HepG2 (cell line): ENCODE data around the gene MAP1LC3B. TPM values are rescaled to one million over a fixed set of nuclear protein-coding genes. Genes with fewer than 3 reads are reported as not detected.
A peak's percentile ranks its signal among the peaks of the same experiment; 100 is the strongest.
"Not testable (repeated sequence)": the region's sequence is repeated elsewhere in the genome, so short reads cannot be mapped to it uniquely, and the experiment has no call there.

Experiments used
- ELF1 ChIP-seq: sonication (generic); formaldehyde crosslinking; IDR thresholded peaks from 2 replicates; pipeline ENCODE4 v1.4.0; 2020; ENCODE audit warnings: missing genetic modification reagents
- IRF2 ChIP-seq: IDR thresholded peaks from 2 replicates; pipeline ENCODE4 v1.6.1; 2018; ENCODE audit warnings: missing genetic modification reagents, missing compliant biosample characterization
- LCORL ChIP-seq, 2 experiments: fragments of 450-650 bp in 1 of 2; sonication (generic) in 1 of 2; formaldehyde crosslinking in 1 of 2; IDR thresholded peaks; 2 replicates each; pipeline versions ENCODE4 v1.5.0 to v1.6.1; 2017 to 2020; ENCODE audit warnings: antibody characterized with exemption in 1 of 2, missing genetic modification reagents in 1 of 2
- NFIC ChIP-seq: IDR thresholded peaks from 2 replicates; pipeline ENCODE4 v1.6.1; 2012; ENCODE audit warnings: mild to moderate bottlenecking, low read length, inconsistent platforms
- NR2F2 ChIP-seq: IDR thresholded peaks from 2 replicates; pipeline ENCODE4 v1.6.1; 2012; ENCODE audit warnings: low read depth, inconsistent platforms, borderline replicate concordance
- RXRB ChIP-seq: IDR thresholded peaks from 2 replicates; pipeline ENCODE4 v1.6.1; 2016; ENCODE audit warnings: borderline replicate concordance, missing genetic modification reagents, missing compliant biosample characterization
- STAG1 ChIP-seq: sonication (generic); formaldehyde crosslinking; IDR thresholded peaks from 2 replicates; pipeline ENCODE4 v1.4.0; 2020; ENCODE audit warnings: missing genetic modification reagents
- TAF1 ChIP-seq: sonication (generic); formaldehyde crosslinking; IDR thresholded peaks from 2 replicates; pipeline ENCODE4 v1.4.0; 2020; ENCODE audit warnings: missing genetic modification reagents
- ZNF329 ChIP-seq: sonication (generic); formaldehyde crosslinking; IDR thresholded peaks from 2 replicates; pipeline ENCODE4 v1.9.0; 2021; ENCODE audit warnings: low read depth, mild to moderate bottlenecking, missing genetic modification reagents
- ZNF335 ChIP-seq: sonication (generic); formaldehyde crosslinking; IDR thresholded peaks from 2 replicates; pipeline ENCODE4 v1.4.0; 2020; ENCODE audit warnings: missing genetic modification reagents
- polyA plus RNA-seq, 8 experiments: library from polyadenylated mRNA; depleted of rRNA in 3 of 8; stranded (reverse) in 7 of 8; unstranded in 1 of 8; fragments of >200 nt; fragmentation: Illumina TruSeq in 4 of 8; extraction: Trizol in 4 of 8; gene quantifications; 2 replicates each; pipeline versions ENCODE4 v1.2.1 to v1.2.3, GENCODE V29; 2011 to 2016; ENCODE audit warnings: low read depth in 4 of 8, missing spikeins in 1 of 8, mixed read lengths in 1 of 8; ENCODE audit not compliant: insufficient read depth in 1 of 8
- total RNA-seq, 5 experiments: library from RNA; depleted of rRNA; stranded (reverse); fragments of >200 nt; fragmentation: Illumina TruSeq; extraction: Trizol; gene quantifications; 2 replicates each; pipeline ENCODE4 v1.2.3, GENCODE V29; 2016; ENCODE audit warnings: low read depth in 1 of 5
- TF ChIP-seq, protein P1 (sequence below): sonication (generic); formaldehyde crosslinking; IDR thresholded peaks from 2 replicates; pipeline ENCODE4 v1.4.0; 2020; ENCODE audit warnings: missing genetic modification reagents, borderline replicate concordance

Gene MAP1LC3B
- total and polyA plus RNA-seq, 2 of the 13 experiments (the other 11 are each of a cell fraction or from before 2014, with no cell fraction given), result 15.7 to 37.4 TPM

GRCh38 chr16:87379312-87379752 is 12.8 kb upstream of the MAP1LC3B start (continued):
- TF ChIP-seq, protein P1, sequence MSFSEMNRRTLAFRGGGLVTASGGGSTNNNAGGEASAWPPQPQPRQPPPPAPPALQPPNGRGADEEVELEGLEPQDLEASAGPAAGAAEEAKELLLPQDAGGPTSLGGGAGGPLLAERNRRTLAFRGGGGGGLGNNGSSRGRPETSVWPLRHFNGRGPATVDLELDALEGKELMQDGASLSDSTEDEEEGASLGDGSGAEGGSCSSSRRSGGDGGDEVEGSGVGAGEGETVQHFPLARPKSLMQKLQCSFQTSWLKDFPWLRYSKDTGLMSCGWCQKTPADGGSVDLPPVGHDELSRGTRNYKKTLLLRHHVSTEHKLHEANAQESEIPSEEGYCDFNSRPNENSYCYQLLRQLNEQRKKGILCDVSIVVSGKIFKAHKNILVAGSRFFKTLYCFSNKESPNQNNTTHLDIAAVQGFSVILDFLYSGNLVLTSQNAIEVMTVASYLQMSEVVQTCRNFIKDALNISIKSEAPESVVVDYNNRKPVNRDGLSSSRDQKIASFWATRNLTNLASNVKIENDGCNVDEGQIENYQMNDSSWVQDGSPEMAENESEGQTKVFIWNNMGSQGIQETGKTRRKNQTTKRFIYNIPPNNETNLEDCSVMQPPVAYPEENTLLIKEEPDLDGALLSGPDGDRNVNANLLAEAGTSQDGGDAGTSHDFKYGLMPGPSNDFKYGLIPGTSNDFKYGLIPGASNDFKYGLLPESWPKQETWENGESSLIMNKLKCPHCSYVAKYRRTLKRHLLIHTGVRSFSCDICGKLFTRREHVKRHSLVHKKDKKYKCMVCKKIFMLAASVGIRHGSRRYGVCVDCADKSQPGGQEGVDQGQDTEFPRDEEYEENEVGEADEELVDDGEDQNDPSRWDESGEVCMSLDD, result peak; percentile 52; the same call in 1 of the 2 replicates
- TF ChIP-seq ZNF329 (CRISPR knock-in tag) (0 out of 2 replicates have a peak, but pooled peaks have one; percentile 32), LCORL (CRISPR knock-in tag; IDR thresholded peaks at IDR 0.05) (0 out of 2 replicates have a peak, but pooled peaks have one; percentile 60), NR2F2 (peak; percentile 61; the same call in 1 of the 2 replicates), ZNF335 (CRISPR knock-in tag) (0 out of 2 replicates have a peak, but pooled peaks have one; percentile 50), NFIC (0 out of 2 replicates have a peak, but pooled peaks have one; percentile 23), ELF1 (peak; percentile 58), STAG1 (CRISPR knock-in tag) (peak; percentile 12; the same call in 1 of the 2 replicates), IRF2 (CRISPR knock-in tag) (peak; percentile 68; the same call in 1 of the 2 replicates), RXRB (peak; percentile 73), TAF1 (CRISPR knock-in tag) (peak; percentile 32; the same call in 1 of the 2 replicates)
- TF ChIP-seq LCORL (IDR thresholded peaks at IDR 0.05), result not testable (repeated sequence)
